ENCODE measurements around the gene LRG1. TPM values are rescaled to one million over a fixed set of nuclear protein-coding genes. Genes with fewer than 3 reads are reported as not detected.

Gene LRG1
- total RNA-seq, 4 donors from 2014 or later = 0.17 to 9.4 (median 0.79) TPM

- WGBS = no CpG with 5 or more reads among the region's 8 CpGs
- no peak for DNase-seq (ENCODE audit: extremely low spot score)
- H3K27me3 ChIP-seq = no peaks in the 10 kb centered on the region
- peaks cover 12 to 27% (median 19%) of the 10 kb centered on the region in 4 donors for H3K36me3 ChIP-seq
- intact Hi-C loops (cut with DNase I) = loop anchor here (5.0 kb wide), 1 partner anchor 60 kb away; the partner anchor contains the start of gene UBXN6
- TF ChIP-seq POLR2A (IDR thresholded peaks at IDR 0.05; ENCODE audit: low read depth) (peak; percentile 70), POLR2AphosphoS5 (IDR thresholded peaks at IDR 0.05) (peak; percentile 67 to 68), EP300 (IDR thresholded peaks at IDR 0.05) (no peak), CTCF (IDR thresholded peaks at IDR 0.05) (no peak)
- peaks cover 27 to 54% (median 46%) of the 10 kb centered on the region in 4 donors for H3K4me1 ChIP-seq
- no peaks in the 10 kb centered on the region for H3K9me3 ChIP-seq
- peak overlapping the region; percentile 93 to 96 (median 94) for H3K27ac ChIP-seq (replicated peaks in 1 of 4)
- H3K4me3 ChIP-seq = peak overlapping the region; percentile 58 to 69 (median 64)
Measured at GRCh38 chr19:4516939-4517300, 22.9 kb downstream of the LRG1 start.

GRCh38 chr19:4516199-4516938 lies 23.5 kb downstream of the LRG1 start:
- no peak for TF ChIP-seq EP300 (IDR thresholded peaks at IDR 0.05)
- TF ChIP-seq POLR2AphosphoS5 (IDR thresholded peaks at IDR 0.05) = no peak
- TF ChIP-seq CTCF (IDR thresholded peaks at IDR 0.05) = no peak
- no peak for TF ChIP-seq POLR2A (IDR thresholded peaks at IDR 0.05; ENCODE audit: low read depth)
- no peaks in the 10 kb centered on the region for H3K9me3 ChIP-seq
- peaks cover 27 to 54% (median 46%) of the 10 kb centered on the region in 4 donors for H3K4me1 ChIP-seq
- 87% methylated on average over 4 of the region's 14 CpGs for WGBS
- no peak for DNase-seq (ENCODE audit: extremely low spot score)
- intact Hi-C loops (cut with DNase I) = loop anchor here (5.0 kb wide), 1 partner anchor 59 kb away; the partner anchor contains the start of gene UBXN6
- peak overlapping the region; percentile 58 to 69 (median 64) for H3K4me3 ChIP-seq
- H3K36me3 ChIP-seq = peaks cover 12 to 30% (median 21%) of the 10 kb centered on the region in 4 donors
- H3K27me3 ChIP-seq = no peaks in the 10 kb centered on the region
- peak overlapping the region; percentile 93 to 96 (median 94) for H3K27ac ChIP-seq (replicated peaks in 1 of 4)

DNA sequence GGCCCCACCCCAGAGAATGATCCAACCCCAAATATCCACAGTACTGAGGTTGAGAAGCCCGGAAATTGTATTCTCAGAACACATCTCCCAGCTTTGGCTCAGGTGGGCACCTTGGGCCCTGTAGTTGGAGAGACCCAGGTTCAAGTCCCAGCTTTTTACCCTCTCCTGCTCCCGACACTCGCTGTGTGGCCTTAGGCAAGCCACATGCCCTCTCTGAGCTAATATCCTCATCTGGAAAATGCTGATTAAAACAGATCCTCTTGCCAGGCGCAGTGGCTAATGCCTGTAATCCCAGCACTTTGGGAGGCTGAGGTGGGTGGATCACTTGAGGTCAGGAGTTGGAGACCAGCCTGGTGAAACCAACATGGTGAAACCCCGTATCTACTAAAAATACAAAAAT lies 24.1 kb downstream of the LRG1 start:
- H3K27me3 ChIP-seq = no peaks in the 10 kb centered on the region
- H3K27ac ChIP-seq (replicated peaks in 1 of 4) = peak overlapping the region in 3 of 4 donors; percentile 93 to 94 (median 94)
- H3K36me3 ChIP-seq = peaks cover 12 to 30% (median 23%) of the 10 kb centered on the region in 4 donors
- TF ChIP-seq CTCF (IDR thresholded peaks at IDR 0.05) = no peak
- no peak for TF ChIP-seq POLR2AphosphoS5 (IDR thresholded peaks at IDR 0.05)
- no peak for TF ChIP-seq POLR2A (IDR thresholded peaks at IDR 0.05; ENCODE audit: low read depth)
- TF ChIP-seq EP300 (IDR thresholded peaks at IDR 0.05) = no peak
- no peak overlapping the region for H3K4me3 ChIP-seq
- WGBS = 90% methylated on average over 5 of the region's 5 CpGs
- intact Hi-C loops (cut with DNase I) = loop anchor here (5.0 kb wide), 1 partner anchor 58 kb away; the partner anchor contains the start of gene UBXN6
- H3K4me1 ChIP-seq = peaks cover 27 to 60% (median 46%) of the 10 kb centered on the region in 4 donors
- H3K9me3 ChIP-seq = no peaks in the 10 kb centered on the region
- DNase-seq (ENCODE audit: extremely low spot score) = no peak

- Histone ChIP-seq H3K27ac (replicated peaks in 1 of 4) (no peak overlapping the region), H3K27me3 (no peaks in the 10 kb centered on the region), H3K4me1 (peaks cover 15 to 59% (median 32%) of the 10 kb centered on the region in 4 donors), H3K4me3 (no peak overlapping the region), H3K9me3 (no peaks in the 10 kb centered on the region), H3K36me3 (peaks cover 12 to 42% (median 28%) of the 10 kb centered on the region in 4 donors)
- intact Hi-C loops (cut with DNase I) = no loop called here
- WGBS = 94% methylated on average over 13 of the region's 17 CpGs
- no peak for DNase-seq (ENCODE audit: extremely low spot score)
- no peak for TF ChIP-seq CTCF (IDR thresholded peaks at IDR 0.05)
- TF ChIP-seq POLR2AphosphoS5 (IDR thresholded peaks at IDR 0.05) = no peak
- no peak for TF ChIP-seq EP300 (IDR thresholded peaks at IDR 0.05)
- TF ChIP-seq POLR2A (IDR thresholded peaks at IDR 0.05; ENCODE audit: low read depth) = no peak
Measured at GRCh38 chr19:4513248-4513647, 26.6 kb downstream of the LRG1 start.
